GM21515 (cell line): Measurements from ENCODE around the gene BTK.
A peak's percentile ranks its signal among the peaks of the same experiment; 100 is the strongest.

Experiments
- ATAC-seq: cut with Tn5 transposase; IDR thresholded peaks from one replicate; pipeline ENCODE4 v1.9.1; 2021; ENCODE audit not compliant: unreplicated experiment

The BTK gene

GRCh38 chrX:101385795-101386541 lies at the start of gene BTK:
BTK (minus strand) TSS chrX:101386191; CDS start chrX:101375284, 10,907 bp downstream.
- peak; percentile 63 for ATAC-seq

GRCh38 chrX:101430457-101431078 lies 44.6 kb upstream of the BTK start:
- peak; percentile 96 for ATAC-seq

- peak; percentile 47 for ATAC-seq
Measured at GRCh38 chrX:101429934-101430333, 43.9 kb upstream of the BTK start.

GRCh38 chrX:101427954-101428353 lies 42.0 kb upstream of the BTK start:
- no peak for ATAC-seq

- no peak for ATAC-seq
Measured at GRCh38 chrX:101419489-101419888, 33.5 kb upstream of the BTK start.

- peak; percentile 47 for ATAC-seq
Measured at GRCh38 chrX:101417981-101418841, 32.2 kb upstream of the BTK start.

- ATAC-seq = no peak
Measured at GRCh38 chrX:101417190-101417589, 31.2 kb upstream of the BTK start.

- ATAC-seq = no peak
Measured at GRCh38 chrX:101416691-101417090, 30.7 kb upstream of the BTK start.

GRCh38 chrX:101415180-101416145 lies 29.5 kb upstream of the BTK start:
- ATAC-seq = peak; percentile 50

GRCh38 chrX:101411984-101412383 lies 26.0 kb upstream of the BTK start:
- ATAC-seq = no peak

- no peak for ATAC-seq
Measured at GRCh38 chrX:101410461-101410860, 24.5 kb upstream of the BTK start.

- no peak for ATAC-seq
Measured at GRCh38 chrX:101409043-101409442, 23.1 kb upstream of the BTK start.

- ATAC-seq = no peak
Measured at GRCh38 chrX:101408532-101408841, 22.5 kb upstream of the BTK start.

GRCh38 chrX:101407748-101408531 lies 21.9 kb upstream of the BTK start, which contains the start of the genes GLA and HNRNPH2:
GLA (minus strand) TSS chrX:101407925; CDS start chrX:101407903, 22 bp downstream.
HNRNPH2 (plus strand) TSS chrX:101408222; CDS start chrX:101411989, 3,767 bp downstream.
- peak; percentile 96 for ATAC-seq

GRCh38 chrX:101407167-101407747 lies 21.3 kb upstream of the BTK start:
- ATAC-seq = no peak

GRCh38 chrX:101399825-101400224 lies 13.8 kb upstream of the BTK start:
- no peak for ATAC-seq

GRCh38 chrX:101398694-101399093 lies 12.7 kb upstream of the BTK start:
- ATAC-seq = no peak

GRCh38 chrX:101397779-101398178 lies 11.8 kb upstream of the BTK start:
- ATAC-seq = no peak

- ATAC-seq = no peak
Measured at GRCh38 chrX:101395789-101396188, 9.8 kb upstream of the BTK start.
